Vagina (tissue), 2 donors: ENCODE measurements around the gene USP2.

Experiments used
- CTCF ChIP-seq, 3 experiments: fragments of 450-650 bp in 2 of 3; fragments of 200-600 bp in 1 of 3; sonication (generic) in 1 of 3; IDR thresholded peaks; one replicate each; pipeline ENCODE4 v1.5.1; 2017 to 2019; ENCODE audit warnings: antibody characterized with exemption in 3 of 3, mild to moderate bottlenecking in 2 of 3, moderate library complexity in 2 of 3
- POLR2A ChIP-seq, 2 donors: fragments of 450-650 bp; IDR thresholded peaks; one replicate each; pipeline ENCODE4 v1.6.1; 2017; ENCODE audit warnings: antibody characterized with exemption in 2 of 2, mild to moderate bottlenecking in 2 of 2, moderate library complexity in 2 of 2
- POLR2AphosphoS5 ChIP-seq, 2 donors: sonication (generic); formaldehyde crosslinking; IDR thresholded peaks; one replicate each; pipeline ENCODE4 v1.9.0; 2017; ENCODE audit warnings: antibody characterized with exemption in 2 of 2, mild to moderate bottlenecking in 2 of 2, low read depth in 1 of 2; ENCODE audit not compliant: insufficient read depth in 1 of 2

GRCh38 chr11:119363851-119364590 is 17.5 kb downstream of the USP2 start:
- no peak for TF ChIP-seq CTCF (IDR thresholded peaks at IDR 0.05)
- TF ChIP-seq POLR2AphosphoS5 (IDR thresholded peaks at IDR 0.05; ENCODE audit: insufficient read depth in 1 of 2, low read depth in 1 of 2): no peak
- peak in 1 of 2 donors; percentile 41 for TF ChIP-seq POLR2A (IDR thresholded peaks at IDR 0.05)
